NCI-H2081 treated with DMSO at 0.1 percent for 48 hours (cell line): ENCODE data around the gene CTDP1.

Source experiments
- DNase-seq: peaks from one replicate; lab custom pipeline; 2025; lab: John Stamatoyannopoulos, UW

The CTDP1 gene

GRCh38 chr18:79782566-79783308, 103.1 kb downstream of the CTDP1 start:
- DNase-seq, result no peak

DNA sequence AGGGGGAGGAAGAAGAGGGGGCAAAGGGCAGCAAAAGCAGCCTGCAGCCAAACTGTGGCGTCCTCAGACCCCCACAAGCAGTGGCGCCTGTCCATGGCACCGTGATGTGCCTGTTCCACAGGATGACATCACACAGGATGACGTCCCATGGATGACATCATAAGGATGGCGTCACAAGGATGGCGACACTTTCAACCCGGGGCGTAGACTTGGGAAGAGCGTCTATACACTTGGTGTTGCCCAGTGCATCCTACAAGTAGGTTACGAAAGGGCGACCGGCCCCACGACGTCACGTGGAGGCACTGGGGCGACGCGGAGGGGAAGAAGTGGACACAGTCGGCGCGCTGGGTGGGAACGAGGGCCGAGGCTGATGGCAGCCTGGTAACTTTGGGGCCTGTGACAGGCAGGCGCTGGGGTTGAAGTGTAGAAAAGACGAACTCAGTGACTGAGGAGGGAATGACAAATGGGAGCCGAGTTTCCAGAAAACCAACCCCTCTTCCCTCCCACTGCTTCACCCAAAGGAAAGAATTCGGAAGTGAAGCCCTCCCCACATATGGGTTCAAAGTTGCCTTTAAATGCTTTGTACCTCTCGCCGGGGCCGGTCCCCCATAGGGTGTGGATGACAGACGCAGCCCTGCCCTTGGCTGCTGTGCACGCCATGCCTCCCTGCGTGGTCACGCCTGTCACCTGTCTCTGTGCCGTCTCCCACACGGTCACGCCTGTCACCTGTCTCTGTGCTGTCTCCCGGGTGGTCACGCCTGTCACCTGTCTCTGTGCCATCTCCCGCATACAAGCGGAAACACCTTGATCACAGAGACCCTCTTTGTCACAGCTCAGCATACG, 104.7 kb downstream of the CTDP1 start:
- DNase-seq, result no peak

- DNase-seq, result no peak
Observed at GRCh38 chr18:79784965-79785770, 105.6 kb downstream of the CTDP1 start.

- no peak for DNase-seq
Observed at GRCh38 chr18:79785831-79786230, 106.2 kb downstream of the CTDP1 start.

DNA sequence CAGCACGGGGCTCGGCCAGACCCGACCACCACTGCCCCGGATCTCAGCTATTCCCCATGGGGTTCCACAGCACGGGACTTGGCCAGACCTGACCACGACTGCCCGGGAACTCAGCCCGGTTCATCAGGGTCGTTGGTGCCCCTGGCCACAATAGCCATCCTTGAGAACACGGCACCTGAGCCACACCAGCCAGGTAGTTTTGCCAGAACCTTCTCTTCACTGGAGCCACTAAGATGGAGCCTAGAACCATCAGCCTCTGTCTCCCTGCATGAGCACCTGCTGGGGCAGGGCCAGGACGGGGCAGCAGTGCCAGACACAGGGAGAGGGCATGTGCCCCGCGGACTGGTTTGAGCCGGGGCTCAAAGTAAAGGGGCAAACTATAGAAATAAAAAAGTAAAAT, 106.7 kb downstream of the CTDP1 start:
- DNase-seq, result no peak

- no peak for DNase-seq
Observed at GRCh38 chr18:79786786-79787526, 107.4 kb downstream of the CTDP1 start.

GRCh38 chr18:79787527-79787864, 107.9 kb downstream of the CTDP1 start:
- no peak for DNase-seq

DNA sequence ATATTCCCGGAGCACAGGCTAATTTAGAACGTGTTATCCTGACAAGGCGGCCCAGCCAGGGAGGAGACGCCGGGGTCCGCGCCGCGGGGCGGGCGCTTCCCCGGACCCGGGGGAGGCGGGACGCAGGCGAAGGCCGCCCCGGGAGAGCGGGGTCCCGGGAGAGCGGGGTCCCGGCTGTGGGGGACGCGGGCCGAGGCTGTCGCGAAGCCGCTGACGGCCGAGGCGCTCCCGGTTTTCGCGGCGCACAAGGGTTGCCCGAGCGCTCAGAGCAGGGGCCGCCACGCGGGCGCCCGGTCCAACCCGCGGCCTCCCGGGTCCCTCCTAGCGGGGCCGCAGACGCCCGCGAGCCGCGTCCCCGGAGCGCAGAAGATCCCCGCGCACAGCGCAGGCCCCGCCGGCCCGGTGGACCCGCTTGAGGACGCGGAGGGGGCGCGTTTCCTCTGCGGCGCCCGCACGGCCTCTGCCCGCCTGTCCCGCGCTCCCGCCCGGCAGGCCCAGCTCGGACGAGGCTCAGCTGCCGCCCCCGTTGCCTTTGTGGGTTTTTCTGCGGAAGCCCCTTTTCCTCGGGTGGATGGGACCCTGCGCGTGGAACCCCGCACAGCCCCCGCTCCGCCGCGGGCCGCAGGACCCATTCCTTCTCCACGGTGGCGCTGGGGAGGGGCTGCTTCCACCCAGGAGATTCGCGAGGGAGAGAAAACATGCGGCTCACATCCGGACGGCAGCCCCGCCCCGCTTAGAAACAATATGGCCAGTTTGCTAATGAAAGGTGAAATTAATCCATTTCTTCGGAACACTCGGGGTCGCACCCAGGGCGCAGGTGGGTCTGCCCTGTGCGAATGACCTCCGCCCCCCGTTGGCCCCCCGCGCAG, 108.5 kb downstream of the CTDP1 start:
- no peak for DNase-seq

DNA sequence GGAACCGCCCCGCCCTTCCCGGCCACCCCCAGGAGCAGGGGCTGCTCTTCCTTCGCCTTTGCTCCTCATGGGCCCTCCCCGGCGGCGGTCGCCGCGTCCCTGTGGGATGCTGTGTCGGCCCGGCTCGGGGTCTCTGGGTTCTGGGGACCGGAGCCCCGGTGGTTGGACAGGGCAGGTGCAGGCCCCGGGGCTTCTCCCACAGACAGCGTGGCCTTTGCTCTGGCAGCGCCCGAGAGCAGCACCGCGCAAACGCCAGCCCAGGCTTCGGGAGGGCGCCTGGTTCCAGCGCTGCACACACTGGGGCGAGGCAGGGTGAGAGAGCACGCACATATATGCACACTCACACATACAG, 109.1 kb downstream of the CTDP1 start:
- no peak for DNase-seq

DNA sequence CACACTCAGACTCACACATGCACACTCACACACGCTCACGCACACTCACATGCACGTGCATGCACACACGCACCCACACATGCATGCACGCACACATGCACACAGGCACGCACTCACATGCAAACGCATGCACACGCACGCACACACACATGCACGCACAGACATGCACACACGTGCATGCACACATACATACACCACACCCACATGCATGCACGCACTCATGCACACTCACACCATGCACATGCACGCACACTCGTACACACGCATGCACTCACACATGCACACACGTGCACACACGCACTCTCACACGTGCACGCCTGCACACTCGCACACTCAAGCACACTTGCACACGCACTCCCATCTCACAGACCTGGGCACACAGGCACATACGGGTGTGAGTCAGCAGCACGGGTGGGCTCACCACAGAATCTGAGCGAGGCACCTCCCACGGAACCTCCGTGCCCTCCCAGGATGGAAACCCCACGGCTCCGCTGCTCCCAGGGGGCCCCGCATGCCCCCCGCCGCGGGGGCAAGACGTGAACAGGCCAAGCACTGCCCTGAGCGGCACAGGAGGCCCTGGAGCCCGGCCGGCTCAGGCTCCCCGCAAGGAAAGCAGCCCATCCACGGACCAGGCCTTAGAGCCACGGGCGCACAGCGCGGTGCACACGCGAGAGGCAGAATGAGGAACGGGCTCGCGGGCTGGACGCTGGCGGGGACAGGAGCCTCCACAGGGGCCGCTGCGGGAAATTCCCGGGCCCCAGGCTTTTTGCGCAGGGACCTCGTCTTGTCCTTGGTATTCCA, 109.7 kb downstream of the CTDP1 start:
- no peak for DNase-seq

GRCh38 chr18:79789901-79790890, 110.6 kb downstream of the CTDP1 start:
- DNase-seq, result no peak

GRCh38 chr18:79790996-79791972, 111.7 kb downstream of the CTDP1 start:
- no peak for DNase-seq

DNA sequence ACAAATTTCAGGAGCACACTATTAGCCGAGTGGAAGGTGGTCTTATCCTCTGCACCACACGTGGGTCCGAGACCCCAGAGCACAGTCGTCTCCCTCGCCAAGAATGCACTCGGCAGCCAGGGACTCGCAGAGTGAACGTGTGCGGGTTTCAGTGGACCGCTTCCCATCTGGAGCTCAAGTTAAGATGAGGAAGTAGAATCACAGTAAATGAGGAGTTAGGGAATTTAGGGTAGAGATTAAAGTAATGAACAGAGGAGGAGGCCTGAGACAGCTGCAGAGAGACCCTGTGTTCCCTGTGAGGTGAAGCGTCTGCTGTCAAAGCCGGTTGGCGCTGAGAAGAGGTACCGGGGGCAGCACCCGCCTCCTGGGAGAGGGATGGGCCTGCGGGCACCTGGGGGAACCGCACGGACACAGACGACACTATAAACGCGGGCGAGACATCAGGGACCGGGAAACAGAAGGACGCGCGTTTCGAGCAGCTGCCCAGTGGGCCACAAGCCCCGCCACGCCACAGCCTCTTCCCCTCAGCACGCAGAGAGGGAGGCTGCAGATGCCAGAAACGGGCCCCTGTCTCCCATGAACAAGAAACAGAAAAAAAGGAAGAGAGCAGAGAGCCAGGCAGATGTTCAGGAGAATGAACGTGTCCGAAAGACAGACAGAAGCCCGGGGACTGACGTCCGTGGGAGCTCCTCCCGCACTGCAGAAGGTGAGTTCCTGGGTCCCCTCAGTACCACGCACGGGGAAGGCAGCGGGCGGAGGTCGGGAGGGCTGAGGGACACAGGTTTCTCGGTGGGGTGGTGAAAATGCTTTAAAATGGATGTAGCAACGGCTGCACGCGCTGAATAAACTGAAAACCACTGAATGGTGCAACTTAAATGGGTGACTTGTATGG, 112.7 kb downstream of the CTDP1 start:
- no peak for DNase-seq

GRCh38 chr18:79792988-79793355, 113.4 kb downstream of the CTDP1 start:
- no peak for DNase-seq

DNA sequence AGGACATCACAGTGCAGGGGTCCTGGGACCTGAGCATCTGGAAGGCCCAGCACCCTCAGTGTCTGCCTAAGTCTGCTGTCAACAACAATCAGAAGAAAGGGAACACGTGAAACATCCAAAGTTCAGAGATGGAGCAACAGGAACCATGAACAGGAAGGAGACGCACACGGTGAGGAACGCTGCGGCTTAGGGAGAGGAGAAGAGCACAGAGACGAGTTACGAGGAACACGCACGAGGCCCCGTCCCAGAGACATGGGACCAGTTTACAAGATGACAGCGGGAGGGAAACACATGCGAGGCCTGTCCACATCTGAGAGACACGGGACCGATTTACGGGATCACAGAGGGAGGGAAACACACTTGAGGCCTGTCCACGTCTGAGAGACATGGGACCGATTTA, 115.2 kb downstream of the CTDP1 start:
- DNase-seq, result no peak

DNA sequence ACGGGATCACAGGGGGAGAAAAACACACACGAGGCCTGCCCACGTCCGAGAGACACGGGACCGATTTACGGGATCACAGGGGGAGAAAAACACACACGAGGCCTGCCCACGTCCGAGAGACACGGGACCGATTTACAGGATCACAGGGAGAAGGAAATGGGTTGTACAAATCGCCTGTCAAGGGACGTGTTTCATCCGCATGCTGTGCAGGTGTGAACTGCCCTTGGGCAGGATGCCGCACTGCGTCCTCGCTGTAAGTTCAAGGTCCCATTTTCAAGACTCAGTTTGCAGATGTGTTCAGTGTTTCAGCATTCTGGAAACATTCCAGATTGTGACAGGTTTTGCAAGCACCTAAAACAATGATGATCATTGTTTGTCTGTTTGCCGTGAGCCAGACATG, 115.8 kb downstream of the CTDP1 start:
- no peak for DNase-seq

DNA sequence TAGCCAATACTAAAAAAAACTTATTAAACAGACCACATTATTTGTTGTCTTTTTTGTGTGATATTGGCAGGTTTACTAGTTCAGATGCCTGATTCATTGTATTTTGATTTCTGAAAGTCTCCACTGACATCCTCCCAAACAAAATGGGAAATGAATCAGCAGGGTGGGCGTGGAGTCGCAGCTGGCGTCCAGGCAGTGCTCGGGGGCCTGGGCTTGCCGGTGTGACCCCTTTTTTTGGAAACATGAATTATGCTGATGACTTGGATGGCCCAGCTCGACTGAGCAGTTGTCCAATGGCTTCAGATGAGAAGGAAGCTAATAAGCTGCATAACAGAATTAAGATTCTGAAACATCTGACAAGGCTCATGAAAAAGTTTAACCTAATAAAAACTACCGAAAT, 116.4 kb downstream of the CTDP1 start:
- DNase-seq, result no peak
